T-helper 1 cell treated with Interleukin-12 subunit alpha and Interleukin-12 subunit beta and Interleukin-4 antibody, amounts not matched to agents 30 ng/mL and 1 ng/mL, for 36 hours (primary cell): Measurements from ENCODE around the gene STK40. TPM values are rescaled to one million over a fixed set of nuclear protein-coding genes. Genes with fewer than 3 reads are reported as not detected.

Experiments
- intact Hi-C: fragments of 100-400 bp; cut with micrococcal nuclease; formaldehyde crosslinking; loops from one replicate; pipeline ENCODE4 v1.15.1; 2024
- total RNA-seq: library from RNA; stranded (reverse); gene quantifications from 2 replicates; pipeline ENCODE4 v1.2.3, GENCODE V29; 2022

The STK40 gene
- total RNA-seq, 1 donor from 2014 or later, result 65.7 TPM

DNA sequence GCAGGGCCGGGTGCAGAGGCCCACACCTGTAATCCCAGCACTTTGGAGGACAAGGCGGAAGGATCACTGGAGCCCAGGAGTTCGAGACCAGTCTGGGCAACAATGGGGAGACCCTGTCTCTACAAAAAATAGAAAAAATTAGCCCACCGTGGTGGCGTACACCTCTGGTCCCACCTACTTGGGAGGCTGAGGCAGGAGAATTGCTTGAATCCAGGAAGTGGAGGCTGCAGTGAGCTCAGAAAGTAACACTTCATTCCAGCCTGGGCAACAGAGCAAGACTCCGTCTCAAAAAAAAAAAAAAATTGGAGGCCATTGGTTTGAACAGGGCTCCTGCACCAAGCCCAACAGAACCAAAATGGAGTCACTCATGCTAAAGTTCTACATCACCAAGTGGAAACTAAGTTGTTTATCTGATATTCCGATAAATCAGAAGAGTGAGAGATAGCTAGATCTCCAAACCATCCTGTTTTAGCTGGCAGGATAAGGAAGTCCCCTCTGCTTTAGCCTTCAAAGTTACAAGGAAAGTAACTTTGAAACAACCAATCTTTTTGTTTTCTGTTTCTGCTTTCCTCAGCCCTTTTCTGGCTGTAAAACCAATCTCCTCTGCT, 12.8 kb upstream of the STK40 start:
- intact Hi-C loops, result loop anchor here (1.0 kb wide), 1 partner anchor 249 kb away; the partner anchor contains the start of gene TRAPPC3

DNA sequence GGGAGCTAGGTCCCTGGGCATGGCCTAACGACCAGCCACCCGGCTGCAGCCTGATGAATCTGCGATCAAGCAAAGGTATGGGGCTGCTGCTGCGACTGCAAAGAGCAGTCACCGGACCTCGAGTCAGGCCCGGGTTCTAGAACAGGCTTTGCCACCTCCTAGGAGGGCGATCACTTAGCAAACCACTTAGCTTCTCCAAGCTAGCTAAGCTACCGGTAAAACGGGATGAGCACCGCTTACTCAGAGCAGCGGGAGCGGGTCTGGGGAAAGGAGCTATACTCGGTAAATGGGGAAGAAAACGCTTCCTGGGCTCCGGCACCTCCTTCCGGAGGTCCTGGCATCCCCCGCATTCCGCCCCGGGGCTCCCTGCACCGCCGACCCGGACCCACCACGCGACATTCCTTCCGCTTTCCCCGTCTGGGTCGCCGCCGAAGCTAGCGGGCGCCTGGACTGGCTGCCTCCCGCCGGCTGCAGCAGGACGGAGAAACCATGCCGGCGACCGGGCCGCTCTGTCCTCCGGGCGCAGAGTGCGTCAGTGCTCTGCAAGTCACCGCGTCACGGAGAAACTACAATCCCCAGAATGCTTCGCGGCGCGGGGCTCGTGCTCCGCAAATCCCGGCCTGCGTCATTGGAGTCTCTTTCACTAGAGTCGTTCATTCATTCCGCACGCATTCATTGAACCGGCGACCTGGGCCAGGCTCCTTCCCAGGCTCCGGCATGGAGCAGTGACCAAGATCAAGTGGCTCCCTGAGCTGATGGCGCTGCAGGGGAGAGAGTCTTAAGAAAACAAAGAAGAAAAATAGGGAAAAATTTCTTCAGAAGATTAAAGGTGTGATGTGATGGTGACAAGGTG, 11.9 kb upstream of the STK40 start, which contains the start of gene LSM10:
TSS of gene LSM10 (minus strand) at position 531 of the 853 bp plus-strand sequence. CDS start 3,779 bp downstream, outside the sequence.
- intact Hi-C loops, result loop anchor here (1.0 to 2.0 kb wide), 7 partner anchors 11 to 309 kb away; partner anchors contain the start of genes ADPRS, OSCP1 and TRAPPC3

DNA sequence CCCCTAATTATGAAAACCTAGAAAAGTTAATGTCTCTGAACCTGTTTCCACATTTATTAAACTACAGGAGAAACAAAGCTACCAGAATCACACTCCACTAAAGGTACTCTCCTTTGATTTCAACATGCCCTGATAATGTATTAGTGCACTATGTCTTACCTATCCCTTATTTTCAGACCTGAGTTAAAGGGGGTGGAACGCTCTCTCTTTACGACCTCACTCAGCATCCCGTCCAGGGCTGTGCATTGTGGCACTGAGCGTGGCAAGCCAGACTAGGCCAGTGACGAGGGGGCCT, 11.3 kb upstream of the STK40 start:
- intact Hi-C loops, result loop anchor here (1.0 to 2.0 kb wide), 6 partner anchors 11 to 309 kb away; partner anchors contain the start of genes ADPRS and OSCP1

DNA sequence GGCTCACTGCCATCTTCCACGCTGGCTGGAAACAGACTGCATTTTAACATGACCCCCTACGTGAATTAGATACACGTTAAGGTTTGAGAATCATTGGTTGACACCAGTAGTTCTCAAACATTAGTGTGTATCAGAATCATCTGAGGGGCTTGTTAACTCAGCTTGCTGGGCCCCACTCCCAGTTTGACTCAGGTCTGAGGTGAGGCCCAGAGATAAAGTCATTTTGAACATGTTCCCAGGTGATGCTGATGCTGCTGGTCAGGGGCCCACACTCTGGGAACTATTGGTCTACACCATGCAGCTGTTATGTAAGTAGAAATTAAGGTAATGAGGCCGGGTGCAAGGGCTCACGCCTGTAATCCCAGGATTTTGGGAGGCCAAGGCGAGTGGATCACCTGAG, 10.6 kb upstream of the STK40 start:
- intact Hi-C loops, result loop anchor here (2.0 kb wide), 2 partner anchors 24 to 54 kb away; partner anchors contain the start of gene OSCP1

DNA sequence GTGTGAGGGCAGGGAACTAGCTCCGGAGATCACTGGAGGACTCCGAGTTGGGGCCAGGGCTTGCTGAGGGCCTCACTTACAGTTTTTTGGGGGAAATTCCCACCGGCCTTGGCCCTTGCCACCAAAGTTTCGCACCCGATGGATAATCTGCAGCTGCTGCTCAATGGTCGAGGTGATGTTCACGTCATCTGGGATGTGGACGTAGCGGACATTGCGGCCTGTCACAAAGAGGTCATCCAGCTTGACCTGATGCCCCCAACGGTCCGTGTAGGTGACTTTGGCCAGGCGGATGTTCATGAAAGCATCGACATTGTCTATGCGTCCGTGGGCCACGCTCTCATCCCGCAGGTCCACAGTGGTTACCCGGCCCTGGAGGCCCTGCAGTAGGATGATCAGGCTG, 8.0 kb upstream of the STK40 start:
- intact Hi-C loops, result no loop called here

DNA sequence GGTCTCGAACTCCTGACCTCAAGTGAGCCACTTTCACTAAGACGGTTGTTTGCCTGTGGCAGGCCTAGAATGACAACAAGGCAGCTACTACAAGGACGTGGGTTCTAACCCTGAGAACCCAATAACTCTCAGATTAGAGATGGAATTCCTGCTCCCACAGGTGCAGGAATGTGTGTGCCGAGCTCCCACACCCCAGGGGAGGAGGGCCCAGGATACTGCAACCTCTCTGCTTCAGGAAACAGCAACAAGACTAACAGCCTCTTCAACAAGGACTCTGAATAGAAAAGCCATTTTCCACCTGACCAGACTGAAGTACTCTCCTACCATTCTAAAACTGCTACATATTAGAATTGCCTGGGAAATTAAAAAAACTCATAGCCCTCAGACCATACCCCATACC, 7.1 kb upstream of the STK40 start:
- intact Hi-C loops, result no loop called here

DNA sequence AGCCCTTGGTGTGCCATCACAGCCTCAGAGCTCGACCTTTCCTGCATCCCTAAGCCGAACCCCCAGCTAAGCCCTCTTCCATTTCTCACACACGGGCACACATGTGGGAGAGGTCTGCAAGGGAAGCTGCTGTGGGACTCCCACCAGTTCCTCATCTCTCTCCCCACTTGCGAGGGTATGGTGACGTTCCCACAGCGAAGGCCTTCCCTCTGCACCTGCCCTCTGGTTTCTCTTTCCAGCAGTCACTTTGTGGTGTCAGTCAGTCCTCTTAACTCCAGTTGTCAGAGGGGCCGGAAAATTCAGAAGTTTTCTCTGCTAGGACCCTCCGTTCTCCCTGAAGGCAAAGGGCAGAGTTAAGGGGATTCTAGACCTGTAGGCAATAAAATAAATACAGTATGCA, 5.5 kb upstream of the STK40 start:
- intact Hi-C loops, result no loop called here

DNA sequence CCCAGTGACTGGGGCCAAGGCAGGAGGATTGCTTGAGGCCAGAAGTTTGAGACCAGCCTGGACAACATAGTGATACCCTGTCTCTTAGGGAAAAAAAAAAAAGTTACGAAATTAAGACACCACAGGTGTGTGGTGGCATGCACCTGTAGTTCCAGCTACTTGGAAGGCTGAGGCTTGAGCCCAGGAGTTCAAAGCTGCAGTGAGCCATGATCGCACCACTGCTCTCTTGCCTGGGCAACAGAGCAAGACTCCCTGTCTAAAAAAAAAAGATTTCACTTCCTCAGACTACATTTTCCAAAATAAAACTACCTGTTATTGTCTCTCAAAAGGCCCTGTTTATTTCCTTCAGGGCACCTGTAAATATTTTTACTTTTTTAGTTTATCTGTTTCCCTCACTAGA, 4.7 kb upstream of the STK40 start:
- intact Hi-C loops, result no loop called here

DNA sequence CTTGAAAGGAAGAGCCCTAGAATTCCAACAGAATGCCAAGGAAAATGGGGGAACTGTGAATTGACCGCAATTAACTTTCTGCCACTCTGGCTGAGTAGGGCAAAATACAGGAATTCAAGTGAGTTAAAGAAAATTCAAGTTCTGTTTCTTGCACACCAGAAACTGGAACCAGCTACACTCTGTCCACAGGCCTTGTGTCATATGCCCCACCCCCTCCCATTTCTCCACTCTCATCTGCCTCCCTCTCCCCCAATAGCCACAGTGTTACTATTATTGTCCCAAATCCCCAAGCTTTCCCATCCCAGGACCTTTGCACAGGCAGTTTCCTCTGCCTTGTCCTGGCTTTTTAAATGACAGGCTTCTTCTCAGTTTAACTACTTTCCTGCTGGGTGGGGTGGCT, 4.3 kb upstream of the STK40 start:
- intact Hi-C loops, result loop anchor here (5.0 to 10.0 kb wide), 5 partner anchors 505 to 1417 kb away; partner anchors contain the start of genes AGO1, C1orf122, CDCA8 and SFPQ

DNA sequence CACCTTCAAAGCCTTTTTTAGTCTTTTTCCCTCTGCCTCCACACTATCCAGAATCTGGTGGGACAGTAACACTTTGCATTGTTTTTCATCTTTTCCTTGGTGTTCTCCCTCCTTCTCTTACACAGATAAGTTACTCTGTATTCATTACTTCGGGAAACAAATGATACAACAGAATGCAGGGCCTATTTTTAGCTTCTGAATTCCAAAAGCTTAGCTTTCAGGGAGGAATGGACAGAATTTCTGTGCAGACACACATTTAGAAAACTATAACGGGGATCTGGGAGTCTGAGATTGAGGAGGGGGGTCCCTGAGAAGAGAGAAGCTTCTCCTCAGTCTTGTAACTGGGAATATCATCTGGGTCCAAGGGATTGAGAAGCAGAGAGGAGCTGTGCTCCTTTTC, 3.5 kb upstream of the STK40 start:
- intact Hi-C loops, result loop anchor here (5.0 to 10.0 kb wide), 5 partner anchors 504 to 1418 kb away; partner anchors contain the start of genes AGO1, C1orf122, CDCA8 and SFPQ

DNA sequence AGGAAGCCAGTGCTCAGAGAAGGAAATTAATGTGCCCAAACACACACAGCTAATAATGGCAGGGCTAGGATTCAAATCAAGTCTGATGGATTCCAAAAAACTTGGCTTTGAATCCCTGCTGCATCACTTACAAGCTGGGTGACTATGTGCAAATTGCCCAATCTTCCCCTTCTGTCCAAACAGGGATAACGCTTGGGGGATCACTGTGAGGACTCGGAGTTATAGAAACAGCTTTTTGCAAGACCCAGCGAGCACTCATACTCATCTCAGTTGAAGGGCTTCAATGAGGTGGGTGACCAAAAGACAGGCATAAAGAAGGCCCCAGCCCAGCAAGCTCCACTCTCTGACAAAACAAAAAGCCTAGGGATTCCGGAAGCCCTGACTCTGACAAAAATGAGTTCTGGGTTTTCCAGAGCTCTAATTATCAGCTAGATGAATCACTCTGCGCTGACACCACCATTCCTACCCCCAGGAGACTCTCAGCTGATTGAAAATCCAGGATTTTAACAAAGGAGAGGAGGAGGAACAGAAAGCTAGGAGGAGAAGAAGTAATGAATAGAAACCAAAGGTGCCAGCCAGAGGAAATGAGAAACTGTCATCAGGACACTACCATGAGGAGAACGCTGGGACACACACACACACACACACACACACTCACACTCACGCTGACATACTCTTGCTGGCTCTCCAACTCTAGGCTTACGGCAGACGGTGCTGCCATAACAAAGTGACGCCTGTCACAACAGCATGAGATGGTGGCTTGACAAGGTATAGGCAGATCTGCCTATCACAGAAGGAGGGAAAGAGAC, 1.6 kb upstream of the STK40 start:
- intact Hi-C loops, result loop anchor here (2.0 to 10.0 kb wide), 6 partner anchors 457 to 1420 kb away; partner anchors contain the start of genes AGO1, AGO3, C1orf122 and CDCA8

DNA sequence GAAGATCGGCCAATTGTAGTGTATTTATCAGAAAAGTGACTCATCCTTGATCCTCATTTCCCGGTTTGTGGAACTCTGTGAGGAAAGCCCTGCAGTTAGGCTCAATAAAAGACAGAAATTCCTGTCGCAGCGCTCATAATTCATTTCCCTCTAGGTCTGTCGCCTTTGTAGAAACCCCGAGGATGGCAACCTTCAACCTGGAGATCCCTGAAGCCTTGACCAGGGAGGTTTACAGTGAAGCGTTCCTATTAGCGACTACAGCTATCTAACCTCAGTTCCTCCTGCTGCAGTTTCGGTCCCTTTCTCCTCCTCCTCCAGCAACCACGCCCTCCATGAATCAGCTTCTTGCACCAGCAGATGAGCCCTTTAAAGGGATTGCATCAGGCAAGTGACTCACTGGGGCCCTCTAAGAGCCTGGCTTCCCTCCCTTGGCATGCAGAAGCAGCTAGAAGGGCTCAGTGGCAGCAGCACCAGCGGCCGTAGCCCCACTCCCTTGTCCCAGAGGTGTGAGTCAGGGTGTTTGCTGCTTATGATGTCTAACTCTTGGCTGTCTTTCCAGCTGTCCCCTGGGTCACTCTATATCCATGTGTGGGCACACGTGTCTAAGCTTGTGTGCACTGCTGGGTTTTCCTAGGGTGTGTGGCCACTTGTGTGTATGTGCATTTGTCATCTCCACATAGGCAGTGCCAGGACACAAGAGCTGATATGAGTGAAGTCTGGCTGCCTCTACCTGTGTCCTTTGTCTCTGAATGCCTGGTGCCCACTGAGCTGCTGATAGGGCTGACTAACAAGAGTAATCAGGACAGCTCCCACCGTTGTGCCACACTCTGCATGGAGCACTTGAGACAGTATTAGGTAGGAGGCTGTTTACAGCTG, 779 bp upstream of the STK40 start:
- intact Hi-C loops, result loop anchor here (1.0 to 10.0 kb wide), 19 partner anchors 11 to 1421 kb away; partner anchors contain the start of genes ADPRS, AGO1, AGO3 and C1orf122

DNA sequence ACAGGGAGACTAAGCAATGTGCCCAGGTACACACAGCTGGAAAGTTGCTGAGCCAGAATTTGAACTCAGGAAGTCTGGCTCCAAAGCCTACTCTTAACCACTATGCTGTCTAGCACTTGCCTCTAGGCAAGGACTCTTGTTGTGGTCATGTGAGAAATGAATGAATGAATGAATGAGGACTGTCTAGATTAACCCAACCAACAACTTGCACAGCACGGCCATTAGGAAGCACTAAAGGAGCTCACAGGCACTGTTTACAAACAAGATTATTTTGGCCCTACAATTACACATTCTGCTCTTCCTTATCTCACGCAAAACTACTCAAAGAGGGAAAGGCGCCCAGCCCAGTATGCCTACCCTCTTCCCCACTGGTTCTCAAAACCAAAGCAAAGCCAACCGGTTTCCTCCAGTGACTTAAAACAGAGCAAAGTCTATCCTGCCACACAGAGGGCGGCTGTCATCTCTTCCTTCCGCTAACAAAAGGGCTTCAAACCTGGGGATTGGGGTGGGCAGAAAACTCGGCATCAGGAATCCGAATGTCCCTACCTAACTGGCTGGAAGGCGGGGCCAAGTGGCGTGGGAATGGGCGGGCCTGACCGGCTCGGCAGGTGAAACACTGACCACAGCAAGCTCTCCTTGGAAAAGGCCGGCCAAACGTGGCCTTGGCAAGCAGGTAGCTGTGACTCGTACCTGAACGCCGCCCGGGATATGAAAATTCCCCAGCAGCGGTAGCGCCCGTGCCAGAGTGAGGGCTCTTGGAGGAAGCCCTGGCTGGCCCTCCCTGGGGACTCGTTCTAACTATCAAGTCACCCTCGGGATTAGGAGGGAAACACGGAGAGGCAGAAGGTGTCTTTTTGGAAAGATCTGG, 948 bp downstream of the STK40 start:
- intact Hi-C loops, result loop anchor here (5.0 to 10.0 kb wide), 5 partner anchors 500 to 1423 kb away; partner anchors contain the start of genes AGO1, C1orf122, CDCA8 and SFPQ

DNA sequence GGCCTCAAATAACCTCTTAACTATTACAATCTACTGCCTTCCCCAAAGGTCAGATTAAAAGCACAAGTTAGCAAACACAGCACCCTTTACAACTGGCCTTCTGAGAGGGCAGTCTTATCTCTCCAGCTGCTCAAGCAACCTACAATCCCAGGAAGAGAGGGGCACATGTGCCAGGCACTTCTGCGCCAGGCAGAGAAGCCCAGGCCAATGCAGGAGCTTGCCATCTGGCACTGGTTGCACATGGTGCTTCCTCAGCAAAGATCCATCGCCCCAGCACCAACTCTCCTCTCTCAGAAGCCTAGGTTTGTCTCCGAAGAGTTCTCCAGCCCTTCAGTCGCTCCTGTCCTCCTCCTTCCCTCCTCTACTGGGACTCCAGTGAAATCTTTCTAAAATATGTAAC, 2.5 kb downstream of the STK40 start:
- intact Hi-C loops, result loop anchor here (10.0 kb wide), 3 partner anchors 498 to 1312 kb away; partner anchors contain the start of genes AGO1, CDCA8 and SFPQ

DNA sequence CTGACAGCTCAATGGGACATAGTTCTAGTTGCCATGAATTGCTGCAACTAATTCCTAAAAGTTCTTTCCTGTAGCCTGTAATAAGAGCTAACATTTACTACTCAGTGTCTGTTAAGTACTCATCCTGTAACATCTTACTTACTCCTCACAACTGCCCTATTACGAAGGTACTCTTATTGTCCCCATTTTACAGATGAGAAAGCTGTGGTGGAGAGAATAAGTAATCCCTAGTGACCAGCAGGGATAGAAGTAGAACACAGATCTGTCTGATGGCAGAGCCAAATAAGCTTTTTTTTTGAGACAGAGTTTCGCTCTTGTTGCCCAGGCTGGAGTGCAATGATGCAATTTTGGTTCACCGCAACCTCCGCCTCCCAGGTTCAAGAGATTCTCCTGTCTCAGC, 3.1 kb downstream of the STK40 start:
- intact Hi-C loops, result loop anchor here (10.0 kb wide), 3 partner anchors 498 to 1312 kb away; partner anchors contain the start of genes AGO1, CDCA8 and SFPQ

DNA sequence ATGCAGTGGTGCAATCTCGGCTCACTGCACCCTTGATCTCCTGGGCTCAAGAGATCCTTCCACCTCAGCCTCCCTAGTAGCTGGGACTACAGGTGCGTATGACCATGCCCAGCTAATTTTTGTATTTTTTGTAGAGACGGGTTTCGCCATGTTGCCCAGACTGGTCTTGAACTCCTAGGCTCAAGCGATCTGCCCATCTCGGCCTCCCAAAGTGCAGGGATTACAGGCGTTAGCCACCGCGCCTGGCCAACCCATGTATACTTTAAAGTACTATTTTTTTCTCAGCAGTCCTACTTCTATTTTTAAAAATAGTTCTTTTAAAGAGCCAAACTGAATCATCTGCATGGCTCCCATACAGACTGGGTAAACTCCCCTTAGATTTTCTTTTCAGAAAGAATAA, 3.5 kb downstream of the STK40 start:
- intact Hi-C loops, result loop anchor here (10.0 kb wide), 3 partner anchors 497 to 1313 kb away; partner anchors contain the start of genes AGO1, CDCA8 and SFPQ

DNA sequence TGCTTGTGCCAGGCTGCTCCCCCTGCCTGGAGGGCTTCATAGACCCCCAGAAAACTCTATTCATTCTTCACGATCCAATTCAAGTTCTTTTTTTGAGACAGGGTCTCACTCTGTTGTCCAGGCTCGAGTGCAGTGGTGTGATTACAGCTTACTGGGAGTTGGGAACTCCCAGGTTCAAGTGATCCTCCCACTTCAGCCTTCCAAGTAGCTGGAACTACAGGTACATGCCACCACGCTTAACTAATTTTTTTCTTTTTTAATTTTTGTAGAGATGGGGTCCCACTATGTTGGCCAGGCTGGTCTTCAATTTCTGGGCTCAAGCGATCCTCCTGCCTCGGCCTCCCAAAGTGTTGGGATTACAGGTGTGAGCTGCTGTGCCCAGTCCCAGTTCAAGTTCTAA, 4.3 kb downstream of the STK40 start:
- intact Hi-C loops, result loop anchor here (10.0 kb wide), 3 partner anchors 497 to 1313 kb away; partner anchors contain the start of genes AGO1, CDCA8 and SFPQ

DNA sequence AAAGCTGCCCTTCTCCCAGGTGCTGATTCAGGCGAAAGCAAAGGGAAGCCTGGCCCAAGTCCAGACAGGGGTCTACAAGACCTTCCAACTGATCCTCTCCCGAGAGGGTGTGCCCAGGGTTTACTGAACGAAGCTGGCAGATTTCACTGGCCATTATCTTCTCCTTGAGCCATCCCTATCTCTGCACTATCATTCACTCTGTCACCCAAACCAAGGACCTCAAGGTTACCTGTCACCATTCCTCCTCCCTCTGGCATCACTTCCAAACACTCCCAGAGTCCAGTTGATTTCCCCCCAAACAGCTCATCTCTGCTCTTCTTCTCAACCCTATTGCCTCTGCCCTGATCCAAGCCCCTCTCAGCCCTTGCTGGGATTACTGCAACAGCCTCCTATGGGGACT, 4.9 kb downstream of the STK40 start:
- intact Hi-C loops, result loop anchor here (10.0 kb wide), 3 partner anchors 496 to 1314 kb away; partner anchors contain the start of genes AGO1, CDCA8 and SFPQ
